OCI-LY7 (cell line): ENCODE measurements around the gene TMEM178B.

Experiments used
- EZH2phosphoT487 ChIP-seq: fragments of 200-600 bp; sonication (generic); IDR thresholded peaks from 2 replicates; pipeline ENCODE4 v1.6.1; 2018; ENCODE audit warnings: low read depth, borderline replicate concordance, mild to moderate bottlenecking, mixed run types, antibody characterized with exemption, low read length, moderate library complexity, mixed read lengths
- TF ChIP-seq, protein P1 (sequence below): fragments of 200-600 bp; sonication (generic); conservative IDR thresholded peaks from 2 replicates; pipeline ENCODE4 v1.5.1; 2014; ENCODE audit warnings: mild to moderate bottlenecking, antibody characterized with exemption, low read length, moderate library complexity, mixed read lengths

GRCh38 chr7:141225916-141226618, 152.2 kb downstream of the TMEM178B start:
- TF ChIP-seq, protein P1, sequence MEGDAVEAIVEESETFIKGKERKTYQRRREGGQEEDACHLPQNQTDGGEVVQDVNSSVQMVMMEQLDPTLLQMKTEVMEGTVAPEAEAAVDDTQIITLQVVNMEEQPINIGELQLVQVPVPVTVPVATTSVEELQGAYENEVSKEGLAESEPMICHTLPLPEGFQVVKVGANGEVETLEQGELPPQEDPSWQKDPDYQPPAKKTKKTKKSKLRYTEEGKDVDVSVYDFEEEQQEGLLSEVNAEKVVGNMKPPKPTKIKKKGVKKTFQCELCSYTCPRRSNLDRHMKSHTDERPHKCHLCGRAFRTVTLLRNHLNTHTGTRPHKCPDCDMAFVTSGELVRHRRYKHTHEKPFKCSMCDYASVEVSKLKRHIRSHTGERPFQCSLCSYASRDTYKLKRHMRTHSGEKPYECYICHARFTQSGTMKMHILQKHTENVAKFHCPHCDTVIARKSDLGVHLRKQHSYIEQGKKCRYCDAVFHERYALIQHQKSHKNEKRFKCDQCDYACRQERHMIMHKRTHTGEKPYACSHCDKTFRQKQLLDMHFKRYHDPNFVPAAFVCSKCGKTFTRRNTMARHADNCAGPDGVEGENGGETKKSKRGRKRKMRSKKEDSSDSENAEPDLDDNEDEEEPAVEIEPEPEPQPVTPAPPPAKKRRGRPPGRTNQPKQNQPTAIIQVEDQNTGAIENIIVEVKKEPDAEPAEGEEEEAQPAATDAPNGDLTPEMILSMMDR: no peak
- no peak for TF ChIP-seq EZH2phosphoT487
